Tibial nerve (tissue), 3 donors: ENCODE data around the gene GNGT2.

Experiments
- CTCF ChIP-seq, 5 experiments: fragments of 200-600 bp in 3 of 5; fragments of 450-650 bp in 2 of 5; sonication (generic) in 3 of 5; IDR thresholded peaks; one replicate each; pipeline ENCODE4 v1.5.1; 2016 to 2019; ENCODE audit warnings: antibody characterized with exemption in 5 of 5, mild to moderate bottlenecking in 3 of 5, moderate library complexity in 2 of 5
- POLR2A ChIP-seq, 2 donors: fragments of 450-650 bp; IDR thresholded peaks; one replicate each; pipeline ENCODE4 v1.6.1; 2017; ENCODE audit warnings: antibody characterized with exemption in 2 of 2, mild to moderate bottlenecking in 2 of 2, moderate library complexity in 2 of 2

- TF ChIP-seq CTCF (IDR thresholded peaks at IDR 0.05) (no peak), POLR2A (IDR thresholded peaks at IDR 0.05) (no peak)
Measured at GRCh38 chr17:49241040-49241439, 30.7 kb upstream of the GNGT2 start.
